Measurements from ENCODE around the gene ZPR1.
"Not testable (repeated sequence)": the region's sequence is repeated elsewhere in the genome, so short reads cannot be mapped to it uniquely, and the experiment has no call there.

Gene ZPR1

DNA sequence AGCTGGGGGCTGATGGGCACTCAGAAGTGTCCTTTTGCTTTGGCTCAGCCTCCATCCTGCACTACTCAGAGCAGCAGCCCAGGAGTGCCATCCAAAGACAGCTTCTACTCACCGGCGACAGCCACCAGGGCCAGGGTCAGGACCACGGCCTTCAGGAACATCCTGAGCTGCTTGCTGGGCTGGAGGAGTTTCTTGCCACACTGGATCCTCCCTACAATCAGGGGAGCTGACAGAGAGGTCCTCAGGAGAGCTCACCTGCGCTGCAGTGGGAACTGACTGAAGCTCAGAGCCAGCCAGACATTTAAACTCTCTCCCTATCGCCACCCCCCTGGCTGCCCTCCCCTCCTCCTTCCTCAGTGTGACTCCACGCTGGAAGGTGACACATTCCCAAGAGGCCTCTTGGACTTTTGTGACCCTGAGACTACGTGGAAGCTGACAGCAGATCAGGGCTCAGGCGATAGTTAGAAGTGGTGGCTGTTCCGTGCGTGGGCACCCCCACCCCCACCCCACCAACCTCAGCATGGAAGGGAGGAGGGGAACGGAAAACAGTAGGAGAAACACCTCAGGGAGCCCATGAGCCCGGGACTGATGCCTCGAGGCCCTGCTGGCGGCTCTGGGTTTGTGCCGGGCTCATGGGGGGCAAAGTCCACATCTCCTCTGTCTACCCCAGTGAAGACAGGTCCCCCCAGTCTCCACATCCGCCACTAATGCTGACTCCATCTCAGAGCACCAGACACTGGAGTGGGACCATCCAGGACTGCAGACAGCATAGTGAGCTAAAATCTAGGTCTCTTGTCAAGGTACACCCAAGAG is 35.4 kb upstream of the ZPR1 start, which contains the start of gene APOA4:
TSS of gene APOA4 (minus strand) at position 274 of the 813 bp plus-strand sequence. CDS start at position 161, 113 bp downstream.
- FAIRE-seq, result no peak

GRCh38 chr11:116822575-116822974 is 34.8 kb upstream of the ZPR1 start:
- FAIRE-seq, result no peak

DNA sequence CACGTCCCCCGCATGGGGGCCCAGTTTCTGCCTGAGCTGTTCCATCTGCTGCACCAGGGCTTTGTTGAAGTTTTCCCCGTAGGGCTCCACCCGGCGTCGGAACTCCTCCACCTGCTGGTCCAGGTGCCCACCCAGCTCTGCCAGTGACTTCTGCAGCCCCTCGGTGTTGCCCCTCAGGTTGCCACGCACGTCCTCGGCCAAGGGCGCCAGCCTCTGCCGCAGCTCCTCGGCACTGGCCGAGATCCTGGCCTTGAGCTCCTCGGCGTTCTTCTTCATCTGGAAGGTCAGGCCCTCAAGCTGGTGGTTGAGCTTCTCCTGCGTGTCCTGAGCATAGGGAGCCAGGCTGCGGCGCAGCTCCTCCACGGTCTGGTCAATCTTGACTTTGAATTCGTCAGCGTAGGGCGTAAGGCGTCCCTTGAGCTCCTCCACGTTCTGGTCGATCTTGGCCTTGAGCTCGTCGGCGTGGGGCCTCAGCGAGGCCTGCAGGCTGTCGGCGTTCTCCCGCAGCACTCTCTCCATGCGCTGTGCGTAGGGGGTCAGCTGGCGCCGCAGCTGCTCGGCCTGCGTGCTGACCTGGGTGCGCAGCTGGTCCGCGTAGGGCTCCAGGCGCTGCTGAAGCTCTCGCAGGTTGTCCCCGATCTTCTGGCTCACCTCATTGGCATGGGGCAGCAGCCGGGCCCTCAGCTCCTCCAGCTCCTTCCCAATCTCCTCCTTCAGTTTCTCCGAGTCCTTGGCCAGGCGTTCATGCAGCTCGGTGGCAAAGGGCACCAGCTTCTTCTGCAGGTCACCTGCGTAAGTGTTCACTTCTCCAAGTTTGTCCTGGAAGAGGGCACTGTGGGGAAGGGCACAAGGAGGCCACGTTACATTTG is 33.5 kb upstream of the ZPR1 start:
- FAIRE-seq, result no peak

GRCh38 chr11:116819049-116819448 is 31.2 kb upstream of the ZPR1 start:
- FAIRE-seq, result no peak

GRCh38 chr11:116814502-116814901 is 26.7 kb upstream of the ZPR1 start:
- FAIRE-seq, result no peak

- no peak for FAIRE-seq
Measured at GRCh38 chr11:116813781-116814471, 26.1 kb upstream of the ZPR1 start.

DNA sequence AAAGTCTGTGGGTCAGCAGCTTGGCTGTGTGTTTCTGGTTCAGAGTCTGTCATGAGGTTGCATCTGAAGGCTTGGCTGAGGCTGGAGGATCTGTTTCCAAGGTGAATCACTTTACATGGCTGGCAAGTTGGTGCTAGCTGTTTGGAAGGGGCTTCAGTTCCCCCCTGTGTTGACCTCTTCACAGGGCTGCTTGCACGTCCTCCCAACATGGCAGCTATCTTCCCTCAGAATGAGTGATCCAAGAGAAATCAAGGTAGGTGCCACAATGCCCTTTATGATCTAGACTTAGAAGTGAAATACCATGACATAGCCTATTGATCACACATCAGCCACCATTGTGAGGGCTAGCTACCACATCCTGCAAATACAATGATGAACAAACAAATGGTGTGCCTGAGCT is 25.3 kb upstream of the ZPR1 start:
- no peak for FAIRE-seq

DNA sequence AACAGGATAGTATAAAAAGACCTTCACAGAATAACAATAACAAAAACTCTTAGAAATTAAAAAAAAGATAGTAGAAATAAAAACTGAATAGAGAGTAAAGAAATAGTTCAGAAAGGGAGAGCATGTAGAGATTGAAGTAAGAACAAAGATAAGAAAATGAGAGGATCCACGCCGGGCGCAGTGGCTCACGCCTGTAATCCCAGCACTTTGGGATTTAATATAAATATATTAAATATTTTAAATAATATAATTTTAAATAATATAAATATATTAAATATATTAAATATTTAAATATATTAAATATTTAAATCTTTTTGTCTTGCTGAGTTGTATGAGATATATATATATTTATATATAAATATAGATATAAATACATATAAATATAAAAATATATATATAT is 24.3 kb upstream of the ZPR1 start:
- FAIRE-seq, result no peak

- FAIRE-seq, result no peak
Measured at GRCh38 chr11:116811194-116811593, 23.4 kb upstream of the ZPR1 start.

GRCh38 chr11:116808262-116809175 is 20.7 kb upstream of the ZPR1 start:
- FAIRE-seq, result no peak

- FAIRE-seq, result no peak
Measured at GRCh38 chr11:116807601-116808261, 19.9 kb upstream of the ZPR1 start.

GRCh38 chr11:116804001-116804400 is 16.2 kb upstream of the ZPR1 start:
- FAIRE-seq, result no peak

DNA sequence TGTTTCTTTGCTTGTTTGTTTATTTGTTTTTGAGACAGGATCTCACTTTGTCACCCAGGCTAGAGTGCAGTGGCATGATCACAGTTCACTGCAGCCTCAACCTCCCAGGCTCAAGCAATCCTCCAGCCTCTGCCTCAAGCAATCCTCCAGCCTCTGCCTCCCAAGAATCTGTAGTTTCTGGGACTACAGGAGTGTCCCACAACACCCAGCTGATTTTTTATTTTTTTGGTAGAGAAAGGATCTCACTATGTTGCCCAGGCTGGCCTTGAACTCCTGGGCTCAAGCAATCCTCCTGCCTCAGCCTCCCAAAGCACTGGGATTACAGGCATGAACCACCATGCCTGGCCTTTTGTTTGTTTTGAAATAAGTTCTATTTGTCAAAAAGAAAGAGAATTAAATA is 13.8 kb upstream of the ZPR1 start:
- FAIRE-seq, result not testable (repeated sequence)

DNA sequence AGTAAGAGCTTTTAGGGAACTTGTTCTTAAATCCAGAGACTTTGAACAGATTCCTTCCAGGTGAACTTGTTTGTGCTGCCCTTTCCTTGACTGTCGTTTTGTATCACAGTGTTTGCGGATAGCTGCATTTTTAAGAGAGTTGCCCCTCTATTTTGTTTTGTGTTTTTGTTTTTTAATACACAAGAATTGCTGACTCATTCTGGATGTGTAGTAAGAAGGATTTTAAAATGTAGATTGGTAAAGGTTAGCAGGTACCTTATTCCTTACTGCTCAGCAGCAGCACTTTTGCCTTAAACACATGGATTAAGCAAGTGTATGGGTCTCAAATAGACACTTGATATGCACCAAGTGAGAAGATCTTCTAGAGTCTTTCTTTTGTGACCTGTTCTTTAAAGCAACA is 12.8 kb upstream of the ZPR1 start:
- no peak for FAIRE-seq

- FAIRE-seq, result no peak
Measured at GRCh38 chr11:116798368-116798767, 10.5 kb upstream of the ZPR1 start.

DNA sequence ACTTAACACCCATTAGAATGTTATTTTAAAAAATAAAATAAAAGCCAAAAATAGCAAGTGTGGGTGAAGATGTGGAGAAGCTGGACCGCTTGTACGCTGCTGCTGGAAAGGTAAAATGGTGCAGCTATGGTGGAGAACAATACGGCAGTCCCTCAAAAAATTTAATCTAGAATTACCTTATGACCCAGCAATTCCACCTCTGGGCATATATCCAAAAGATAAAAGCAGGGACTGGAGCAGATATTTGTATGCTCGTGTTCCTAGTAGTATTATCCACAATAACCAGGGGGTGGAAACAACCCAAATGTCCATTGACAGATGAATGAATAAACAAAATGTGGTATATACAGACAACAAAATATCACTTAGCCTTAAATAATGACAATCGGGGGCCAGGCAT is 10.0 kb upstream of the ZPR1 start:
- no peak for FAIRE-seq

DNA sequence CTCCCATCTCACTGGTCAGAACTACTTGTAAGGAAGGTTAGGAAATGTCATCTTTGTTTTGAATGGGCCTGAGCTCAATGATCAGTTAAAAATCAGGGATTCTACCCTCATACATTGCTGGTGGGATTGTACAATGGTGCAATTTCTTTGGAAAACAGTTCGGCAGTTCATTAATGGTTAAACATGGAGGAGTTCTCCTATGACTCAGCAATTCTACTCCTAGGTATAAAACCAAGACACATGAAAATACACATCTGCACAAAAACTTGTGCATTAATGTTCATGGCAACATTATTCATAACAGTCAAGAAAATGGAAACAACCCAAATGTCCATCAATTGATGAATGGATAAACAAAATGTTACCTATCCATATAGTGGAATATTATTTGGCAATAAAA is 8.7 kb upstream of the ZPR1 start:
- FAIRE-seq, result no peak

- FAIRE-seq, result no peak
Measured at GRCh38 chr11:116794851-116795250, 7.0 kb upstream of the ZPR1 start.

DNA sequence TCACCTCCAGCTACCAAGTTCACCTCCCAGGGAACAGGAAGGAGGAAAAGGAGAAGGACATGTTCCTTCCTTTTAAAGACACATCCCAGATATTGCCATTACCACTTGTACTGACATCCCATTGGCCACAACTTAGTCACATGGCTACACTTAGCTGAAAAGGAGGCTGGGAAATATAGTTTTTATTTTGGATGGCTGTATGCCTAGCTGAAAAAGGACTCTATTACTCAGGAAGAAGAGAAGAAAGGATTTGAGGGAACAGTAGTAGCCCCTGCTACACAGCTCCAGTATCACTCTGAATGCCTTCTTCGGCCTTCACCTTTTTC is 5.9 kb upstream of the ZPR1 start:
- FAIRE-seq, result no peak

GRCh38 chr11:116792869-116793771 is 5.3 kb upstream of the ZPR1 start:
- FAIRE-seq, result no peak

Measured in islet of Langerhans (tissue), 1 donor.